Measurements from ENCODE around the gene UPP2. TPM values are rescaled to one million over a fixed set of nuclear protein-coding genes. Genes with fewer than 3 reads are reported as not detected.

UPP2 gene
- polyA plus RNA-seq (2011; rRNA removed) (not detected in 2 replicates), polyA plus RNA-seq (2017; fragmentation: RNase III; extraction: RNeasy Plus Mini Kit Qiagen cat#74134 plus additional on column Dnase treatment) (not detected in 3 replicates), polyA minus RNA-seq (2011; rRNA and poly(A)+ RNA removed) (not detected in 2 replicates)
- not detected in 2 replicates for polyA plus RNA-seq (2012; cell fraction: cytosol; rRNA removed)
- polyA plus RNA-seq (2012; cell fraction: nucleus; rRNA removed) = not detected in 2 replicates

DNA sequence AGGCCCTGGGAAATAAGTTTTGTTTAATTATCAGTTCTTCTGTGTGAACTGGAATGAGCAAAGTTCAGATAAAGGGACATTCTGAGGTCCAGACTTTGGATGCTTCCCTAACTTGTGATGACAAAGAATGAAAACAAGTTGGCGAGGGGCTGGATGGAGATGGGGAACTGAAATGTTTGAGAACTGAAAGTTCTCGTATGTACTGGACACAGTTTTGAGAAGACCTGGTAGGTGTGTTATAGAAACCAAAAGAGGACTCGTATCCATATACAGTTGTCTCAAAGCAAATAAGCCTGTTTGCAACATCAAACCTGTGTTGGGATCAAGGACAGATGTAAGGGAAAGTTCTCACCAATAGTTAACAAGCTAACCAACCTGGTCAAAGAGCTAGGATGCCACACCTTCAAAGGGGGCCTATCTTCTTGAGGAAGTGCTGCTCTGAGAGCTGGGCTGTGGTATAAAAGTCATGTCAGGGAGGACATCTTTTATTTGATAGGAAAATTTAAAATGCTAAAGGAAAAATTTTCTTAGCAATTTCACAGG lies at the start of gene UPP2:
Gene UPP2, plus strand, starts transcription at position 493 of the 543 bp plus-strand sequence. CDS start 188 bp downstream, outside the sequence.
- POLR2A ChIA-PET = no interaction called here
- WGBS (ENCODE audit: missing lambda C conversion rate) = 84% methylated on average over 3 of the region's 3 CpGs
- no peak for FAIRE-seq
- Histone ChIP-seq H3K4me1 (peaks cover 10% of the 10 kb centered on the region; the same call in 2 of the 3 replicates), H3K4me3 (no peak within 1 kb of the TSS), H3K4me2 (no peak within 1 kb of the TSS), H3K9me3 (no peaks in the 10 kb centered on the region), H3K27ac (no peak within 1 kb of the TSS)
- ATAC-seq = no peak
- TF ChIP-seq EHF (CRISPR knock-in tag; IDR thresholded peaks at IDR 0.05) = no peak
- CTCF ChIA-PET = interaction anchor here (1.1 kb wide), 1 partner anchor 90 kb away, joined by 3 read pairs; no protein-coding TSS in a partner anchor
- DNase-seq (ENCODE audit: low read depth in 1 of 2, low spot score in 1 of 2) = no peak

GRCh38 chr2:158052761-158053160 lies 48.9 kb upstream of the UPP2 start:
- WGBS (ENCODE audit: missing lambda C conversion rate) = 88% methylated on average over 2 of the region's 2 CpGs
- Histone ChIP-seq H3K4me3 (no peak overlapping the region), H3K9me3 (no peaks in the 10 kb centered on the region), H3K27ac (no peak overlapping the region), H3K4me2 (no peak overlapping the region), H3K4me1 (no peaks in the 10 kb centered on the region)
- DNase-seq (ENCODE audit: low read depth in 1 of 2, low spot score in 1 of 2) (no peak), FAIRE-seq (no peak), ATAC-seq (no peak)
- POLR2A ChIA-PET = no interaction called here
- TF ChIP-seq, protein P1, sequence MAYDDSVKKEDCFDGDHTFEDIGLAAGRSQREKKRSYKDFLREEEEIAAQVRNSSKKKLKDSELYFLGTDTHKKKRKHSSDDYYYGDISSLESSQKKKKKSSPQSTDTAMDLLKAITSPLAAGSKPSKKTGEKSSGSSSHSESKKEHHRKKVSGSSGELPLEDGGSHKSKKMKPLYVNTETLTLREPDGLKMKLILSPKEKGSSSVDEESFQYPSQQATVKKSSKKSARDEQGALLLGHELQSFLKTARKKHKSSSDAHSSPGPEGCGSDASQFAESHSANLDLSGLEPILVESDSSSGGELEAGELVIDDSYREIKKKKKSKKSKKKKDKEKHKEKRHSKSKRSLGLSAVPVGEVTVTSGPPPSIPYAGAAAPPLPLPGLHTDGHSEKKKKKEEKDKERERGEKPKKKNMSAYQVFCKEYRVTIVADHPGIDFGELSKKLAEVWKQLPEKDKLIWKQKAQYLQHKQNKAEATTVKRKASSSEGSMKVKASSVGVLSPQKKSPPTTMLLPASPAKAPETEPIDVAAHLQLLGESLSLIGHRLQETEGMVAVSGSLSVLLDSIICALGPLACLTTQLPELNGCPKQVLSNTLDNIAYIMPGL (CRISPR knock-in tag; IDR thresholded peaks at IDR 0.05; ENCODE audit: borderline replicate concordance) = no peak
- TF ChIP-seq SMC3 (IDR thresholded peaks at IDR 0.05) = no peak
- no peak for TF ChIP-seq CBX8 (IDR thresholded peaks at IDR 0.05)
- TF ChIP-seq TP53 (CRISPR knock-in tag; IDR thresholded peaks at IDR 0.05) = no peak
- TF ChIP-seq ZC3H11A (IDR thresholded peaks at IDR 0.05) = no peak
- no peak for TF ChIP-seq NPAS2 (CRISPR knock-in tag; IDR thresholded peaks at IDR 0.05; ENCODE audit: borderline replicate concordance)
- TF ChIP-seq HOXB5 (CRISPR knock-in tag; IDR thresholded peaks at IDR 0.05) = no peak
- TF ChIP-seq, protein P2, sequence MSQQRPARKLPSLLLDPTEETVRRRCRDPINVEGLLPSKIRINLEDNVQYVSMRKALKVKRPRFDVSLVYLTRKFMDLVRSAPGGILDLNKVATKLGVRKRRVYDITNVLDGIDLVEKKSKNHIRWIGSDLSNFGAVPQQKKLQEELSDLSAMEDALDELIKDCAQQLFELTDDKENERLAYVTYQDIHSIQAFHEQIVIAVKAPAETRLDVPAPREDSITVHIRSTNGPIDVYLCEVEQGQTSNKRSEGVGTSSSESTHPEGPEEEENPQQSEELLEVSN (IDR thresholded peaks at IDR 0.05; ENCODE audit: borderline replicate concordance, low read depth) = no peak
- no peak for TF ChIP-seq FOSB (CRISPR knock-in tag; IDR thresholded peaks at IDR 0.05)
- no peak for TF ChIP-seq FOXS1 (CRISPR knock-in tag; IDR thresholded peaks at IDR 0.05)
- TF ChIP-seq MYC (IDR thresholded peaks at IDR 0.05; ENCODE audit: borderline replicate concordance, low read length) = no peak
- CTCF ChIA-PET = interaction anchor here (0.9 to 1.4 kb wide), 4 partner anchors 19 to 693 kb away, joined by 3 to 4 read pairs (median 3); no protein-coding TSS in a partner anchor

DNA sequence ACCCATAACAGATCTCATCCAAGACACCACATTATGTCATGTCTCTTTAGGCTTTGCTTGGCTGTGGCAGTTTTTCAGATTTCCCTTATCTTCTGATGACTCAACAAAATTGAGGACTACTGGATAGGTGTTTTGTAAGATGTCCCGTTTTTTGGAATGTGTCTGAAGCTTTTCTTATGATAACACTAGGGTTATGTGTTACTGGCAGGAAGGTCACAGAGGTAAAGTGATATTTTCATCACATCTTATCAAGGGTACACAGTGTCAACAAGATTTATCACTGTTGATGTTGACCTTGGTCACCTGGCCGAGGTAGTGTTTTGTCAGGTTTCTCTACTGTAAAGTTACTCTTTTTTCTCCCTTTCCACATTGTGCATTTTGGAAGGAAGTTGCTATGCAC lies 44.8 kb upstream of the UPP2 start:
- H3K9me3 ChIP-seq = no peaks in the 10 kb centered on the region
- DNase-seq (ENCODE audit: low read depth in 1 of 2, low spot score in 1 of 2) (no peak), ATAC-seq (no peak), FAIRE-seq (no peak)
- ChIA-PET CTCF (no interaction called here), POLR2A (no interaction called here)
- no peak overlapping the region for H3K27ac ChIP-seq
- 25% methylated on average over 2 of the region's 2 CpGs for whole genome bisulfite sequencing (ENCODE audit: missing lambda C conversion rate)
- no peak for TF ChIP-seq NPAS2 (CRISPR knock-in tag; IDR thresholded peaks at IDR 0.05; ENCODE audit: borderline replicate concordance)
- TF ChIP-seq EHMT2 (IDR thresholded peaks at IDR 0.05; ENCODE audit: low read depth) = no peak
- peak; percentile 82 for TF ChIP-seq MAFK (IDR thresholded peaks at IDR 0.05; ENCODE audit: partially characterized antibody)
- no peak for TF ChIP-seq HES2 (IDR thresholded peaks at IDR 0.05)
- no peak for TF ChIP-seq CEBPB (IDR thresholded peaks at IDR 0.05)
- no peaks in the 10 kb centered on the region for H3K4me1 ChIP-seq
- no peak overlapping the region for H3K4me3 ChIP-seq
- H3K4me2 ChIP-seq = no peak overlapping the region

Measured in A549 (cell line).